ENCODE measurements around the gene GMPPA. TPM values are rescaled to one million over a fixed set of nuclear protein-coding genes. Genes with fewer than 3 reads are reported as not detected.

GMPPA gene
- total and polyA plus RNA-seq, 4 donors = 17.0 to 135 (median 40.4) TPM

GRCh38 chr2:219509780-219510511 lies 11.3 kb downstream of the GMPPA start:
- no peaks in the 10 kb centered on the region for H3K9me3 ChIP-seq (ENCODE audit: control insufficient read depth, low read length)
- intact Hi-C loops (cut with DNase I) = no loop called here
- no peaks in the 10 kb centered on the region for H3K27me3 ChIP-seq (ENCODE audit: control insufficient read depth in 1 of 2, insufficient read depth in 2 of 2, low read length in 1 of 2)
- H3K36me3 ChIP-seq (ENCODE audit: control insufficient read depth in 1 of 2, insufficient read depth in 2 of 2, low read length in 1 of 2) = peaks cover 0 to 4% of the 10 kb centered on the region in 2 donors
- DNase-seq = peak; percentile 73 to 87
- WGBS, 2 donors = 1% methylated on average over 26 of the region's 26 CpGs
- no peak overlapping the region for H3K27ac ChIP-seq (ENCODE audit: low read depth in 1 of 2, low read length in 2 of 2)
- peak; percentile 83 for ATAC-seq (ENCODE audit: low FRiP score)
- H3K4me3 ChIP-seq (ENCODE audit: low read length in 2 of 2) = no peak overlapping the region
- H3K4me1 ChIP-seq (ENCODE audit: control insufficient read depth in 1 of 2, insufficient read depth in 2 of 2, low read length in 2 of 2) = no peaks in the 10 kb centered on the region

- DNase-seq = no peak
- Histone ChIP-seq H3K9me3 (ENCODE audit: control insufficient read depth, low read length) (no peaks in the 10 kb centered on the region), H3K27ac (ENCODE audit: low read depth in 1 of 2, low read length in 2 of 2) (no peak overlapping the region), H3K4me1 (ENCODE audit: control insufficient read depth in 1 of 2, insufficient read depth in 2 of 2, low read length in 2 of 2) (no peaks in the 10 kb centered on the region), H3K36me3 (ENCODE audit: control insufficient read depth in 1 of 2, insufficient read depth in 2 of 2, low read length in 1 of 2) (peaks cover 0 to 4% of the 10 kb centered on the region in 2 donors), H3K4me3 (ENCODE audit: low read length in 2 of 2) (no peak overlapping the region), H3K27me3 (ENCODE audit: control insufficient read depth in 1 of 2, insufficient read depth in 2 of 2, low read length in 1 of 2) (no peaks in the 10 kb centered on the region)
- intact Hi-C loops (cut with DNase I) = no loop called here
- no peak for ATAC-seq (ENCODE audit: low FRiP score)
- 22 to 30% methylated on average over 19 to 22 of the region's 22 CpGs for WGBS, 2 donors
Observed at GRCh38 chr2:219510512-219511135, 11.9 kb downstream of the GMPPA start.

GRCh38 chr2:219511547-219512325 lies 13.0 kb downstream of the GMPPA start:
- H3K9me3 ChIP-seq (ENCODE audit: control insufficient read depth, low read length) = no peaks in the 10 kb centered on the region
- intact Hi-C loops (cut with DNase I) = no loop called here
- WGBS, 2 donors = 29 to 30% methylated on average over 15 of the region's 15 CpGs
- no peak overlapping the region for H3K27ac ChIP-seq (ENCODE audit: low read depth in 1 of 2, low read length in 2 of 2)
- H3K4me3 ChIP-seq (ENCODE audit: low read length in 2 of 2) = no peak overlapping the region
- no peaks in the 10 kb centered on the region for H3K27me3 ChIP-seq (ENCODE audit: control insufficient read depth in 1 of 2, insufficient read depth in 2 of 2, low read length in 1 of 2)
- H3K4me1 ChIP-seq (ENCODE audit: control insufficient read depth in 1 of 2, insufficient read depth in 2 of 2, low read length in 2 of 2) = no peaks in the 10 kb centered on the region
- no peaks in the 10 kb centered on the region for H3K36me3 ChIP-seq (ENCODE audit: control insufficient read depth in 1 of 2, insufficient read depth in 2 of 2, low read length in 1 of 2)
- ATAC-seq (ENCODE audit: low FRiP score) (no peak), DNase-seq (no peak)

- no peaks in the 10 kb centered on the region for H3K36me3 ChIP-seq (ENCODE audit: control insufficient read depth in 1 of 2, insufficient read depth in 2 of 2, low read length in 1 of 2)
- H3K4me3 ChIP-seq (ENCODE audit: low read length in 2 of 2) = no peak overlapping the region
- no peak for ATAC-seq (ENCODE audit: low FRiP score)
- intact Hi-C loops (cut with DNase I) = no loop called here
- H3K27me3 ChIP-seq (ENCODE audit: control insufficient read depth in 1 of 2, insufficient read depth in 2 of 2, low read length in 1 of 2) = no peaks in the 10 kb centered on the region
- WGBS, 2 donors = 49 to 53% methylated on average over 14 to 16 of the region's 16 CpGs
- no peaks in the 10 kb centered on the region for H3K9me3 ChIP-seq (ENCODE audit: control insufficient read depth, low read length)
- H3K4me1 ChIP-seq (ENCODE audit: control insufficient read depth in 1 of 2, insufficient read depth in 2 of 2, low read length in 2 of 2) = no peaks in the 10 kb centered on the region
- no peak overlapping the region for H3K27ac ChIP-seq (ENCODE audit: low read depth in 1 of 2, low read length in 2 of 2)
- DNase-seq = no peak
Observed at GRCh38 chr2:219512524-219513216, 14.0 kb downstream of the GMPPA start.

- WGBS, 2 donors = 15% methylated on average over 4 of the region's 4 CpGs
Observed at GRCh38 chr2:219513787-219514186, 15.1 kb downstream of the GMPPA start.

GRCh38 chr2:219514196-219514761 lies 15.6 kb downstream of the GMPPA start, which contains the start of gene ASIC4:
Gene ASIC4, plus strand, starts transcription at chr2:219514482. Its CDS starts 243 bp downstream, at chr2:219514725.
- no peaks in the 10 kb centered on the region for H3K4me1 ChIP-seq (ENCODE audit: control insufficient read depth in 1 of 2, insufficient read depth in 2 of 2, low read length in 2 of 2)
- H3K27ac ChIP-seq (ENCODE audit: low read depth in 1 of 2, low read length in 2 of 2) = no peak within 1 kb of the TSS
- ATAC-seq (ENCODE audit: low FRiP score) = no peak
- H3K36me3 ChIP-seq (ENCODE audit: control insufficient read depth in 1 of 2, insufficient read depth in 2 of 2, low read length in 1 of 2) = no peaks in the 10 kb centered on the region
- intact Hi-C loops (cut with DNase I) = no loop called here
- 10 to 11% methylated on average over 26 to 31 of the region's 31 CpGs for WGBS, 2 donors
- DNase-seq = no peak
- no peaks in the 10 kb centered on the region for H3K9me3 ChIP-seq (ENCODE audit: control insufficient read depth, low read length)
- no peak within 1 kb of the TSS for H3K4me3 ChIP-seq (ENCODE audit: low read length in 2 of 2)
- no peaks in the 10 kb centered on the region for H3K27me3 ChIP-seq (ENCODE audit: control insufficient read depth in 1 of 2, insufficient read depth in 2 of 2, low read length in 1 of 2)

More at GRCh38 chr2:219513787-219514186, 15.1 kb downstream of the GMPPA start:
- Histone ChIP-seq H3K36me3 (ENCODE audit: control insufficient read depth in 1 of 2, insufficient read depth in 2 of 2, low read length in 1 of 2) (no peaks in the 10 kb centered on the region), H3K27me3 (ENCODE audit: control insufficient read depth in 1 of 2, insufficient read depth in 2 of 2, low read length in 1 of 2) (no peaks in the 10 kb centered on the region), H3K4me3 (ENCODE audit: low read length in 2 of 2) (no peak overlapping the region), H3K27ac (ENCODE audit: low read depth in 1 of 2, low read length in 2 of 2) (no peak overlapping the region), H3K4me1 (ENCODE audit: control insufficient read depth in 1 of 2, insufficient read depth in 2 of 2, low read length in 2 of 2) (no peaks in the 10 kb centered on the region), H3K9me3 (ENCODE audit: control insufficient read depth, low read length) (no peaks in the 10 kb centered on the region)
- intact Hi-C loops (cut with DNase I) = no loop called here
- DNase-seq (no peak), ATAC-seq (ENCODE audit: low FRiP score) (no peak)

GRCh38 chr2:219514836-219515235 lies 16.1 kb downstream of the GMPPA start:
- H3K36me3 ChIP-seq (ENCODE audit: control insufficient read depth in 1 of 2, insufficient read depth in 2 of 2, low read length in 1 of 2) = no peaks in the 10 kb centered on the region
- no peaks in the 10 kb centered on the region for H3K4me1 ChIP-seq (ENCODE audit: control insufficient read depth in 1 of 2, insufficient read depth in 2 of 2, low read length in 2 of 2)
- ATAC-seq (ENCODE audit: low FRiP score) = no peak
- WGBS, 2 donors = 95 to 96% methylated on average over 20 to 21 of the region's 21 CpGs
- H3K27ac ChIP-seq (ENCODE audit: low read depth in 1 of 2, low read length in 2 of 2) = no peak overlapping the region
- DNase-seq = no peak
- H3K4me3 ChIP-seq (ENCODE audit: low read length in 2 of 2) = no peak overlapping the region
- no peaks in the 10 kb centered on the region for H3K9me3 ChIP-seq (ENCODE audit: control insufficient read depth, low read length)
- H3K27me3 ChIP-seq (ENCODE audit: control insufficient read depth in 1 of 2, insufficient read depth in 2 of 2, low read length in 1 of 2) = no peaks in the 10 kb centered on the region
- intact Hi-C loops (cut with DNase I) = no loop called here
